ENCODE data around the gene MDH2. TPM values are rescaled to one million over a fixed set of nuclear protein-coding genes. Genes with fewer than 3 reads are reported as not detected.

Gene MDH2
- total and polyA plus RNA-seq, 2 of the 4 experiments (the other 2 are of a cell fraction): 55.4 to 206 TPM

DNA sequence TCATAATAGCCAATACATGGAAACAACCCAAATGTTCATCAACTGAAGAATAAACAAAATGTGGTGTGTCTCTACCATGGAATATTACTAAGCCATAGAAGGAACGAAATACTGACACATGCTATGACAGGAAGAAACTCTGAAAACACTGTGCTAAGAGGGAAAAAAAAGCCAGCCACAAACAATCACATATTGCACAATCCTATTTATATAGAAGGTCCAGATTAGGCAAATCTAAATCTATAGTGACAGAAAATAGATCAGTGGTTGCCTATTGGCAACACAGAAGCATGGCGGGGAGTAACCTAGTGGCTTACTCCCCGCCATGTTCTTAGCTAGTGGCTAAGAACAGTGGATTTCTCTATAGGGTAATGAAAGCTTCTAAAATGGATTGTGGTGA is 48.0 kb downstream of the MDH2 start:
- in situ Hi-C loops (cut with MboI; ENCODE audit: low sequenced_read_pairs) (no loop called here), intact Hi-C loops (cut with micrococcal nuclease) (no loop called here), dilution Hi-C loops (cut with HindIII; ENCODE audit: low sequenced_read_pairs, unreplicated experiment) (no loop called here)
- Histone ChIP-seq H3K27me3 (ENCODE audit: control insufficient read depth, insufficient read depth, low read length) (no peaks in the 10 kb centered on the region; the same call in 1 of the 2 replicates), H3K56ac (ENCODE audit: extremely low read depth, insufficient read depth, low read length) (no peak overlapping the region), H2AK9ac (replicated peaks; ENCODE audit: low read depth, low read length, poor library complexity) (no peak overlapping the region), H2BK120ac (ENCODE audit: low read depth, low read length) (no peak overlapping the region), H4K20me1 (ENCODE audit: insufficient read depth, low read length) (no peaks in the 10 kb centered on the region), H3K4me3 (ENCODE audit: insufficient read depth, low read depth, low read length) (no peak overlapping the region), H2AFZ (replicated peaks; ENCODE audit: low read length, poor library complexity) (no peak overlapping the region), H3K18ac (ENCODE audit: low read depth, low read length) (no peak overlapping the region), H4K91ac (ENCODE audit: insufficient read depth, low read depth, low read length) (no peak overlapping the region), H4K8ac (ENCODE audit: low read depth in 2 of 2, low read length in 2 of 2) (no peak overlapping the region), H4K5ac (ENCODE audit: low read depth, low read length) (no peak overlapping the region), H3K79me1 (ENCODE audit: low read depth in 1 of 2, low read length in 2 of 2) (no peaks in the 10 kb centered on the region), H2BK20ac (ENCODE audit: low read depth, low read length) (no peak overlapping the region), H3K4ac (ENCODE audit: low read depth, low read length) (no peak overlapping the region), H3K9me1 (ENCODE audit: insufficient read depth, low read length) (no peaks in the 10 kb centered on the region), H3K4me2 (ENCODE audit: low read depth, low read length) (no peak overlapping the region), H3K36me3 (ENCODE audit: control insufficient read depth, insufficient read depth, low read length) (no peaks in the 10 kb centered on the region), H3K4me1 (ENCODE audit: control insufficient read depth, insufficient read depth, low read length) (no peaks in the 10 kb centered on the region), H3K23ac (ENCODE audit: low read depth, low read length) (no peak overlapping the region), H3K9ac (ENCODE audit: low read depth, low read length) (no peak overlapping the region), H2AK5ac (ENCODE audit: low read depth, low read length) (no peak overlapping the region), H2BK15ac (ENCODE audit: low read depth, low read length) (no peak overlapping the region), H3K9me3 (ENCODE audit: control insufficient read depth, insufficient read depth, low read length) (no peaks in the 10 kb centered on the region), H3K14ac (replicated peaks; ENCODE audit: low read depth, low read length) (no peak overlapping the region), H3K27ac (ENCODE audit: insufficient read depth, low read length) (no peak overlapping the region), H2BK5ac (ENCODE audit: low read depth, low read length, poor library complexity, severe bottlenecking) (no peak overlapping the region)
- no TSS peak for BruUV-seq (replicated peaks)
- ChIA-PET CTCF (no interaction called here), POLR2A (ENCODE audit: unreplicated experiment) (no interaction called here)
- DNase-seq: no peak
- no peak for ATAC-seq (ENCODE audit: low read depth)
- WGBS, 2 experiments (ENCODE audit: extremely low coverage in 2 of 2, insufficient read length in 1 of 2): no CpG with 5 or more reads among the region's 3 CpGs
- TF ChIP-seq CTCF (conservative IDR thresholded peaks at IDR 0.05; ENCODE audit: low read depth, low read length) (no peak), BHLHE40 (IDR thresholded peaks at IDR 0.05; ENCODE audit: low read depth, low read length) (no peak), CEBPB (IDR thresholded peaks at IDR 0.05; ENCODE audit: low read depth, low read length) (peak; percentile 72), RCOR1 (IDR thresholded peaks at IDR 0.05; ENCODE audit: insufficient replicate concordance, low read length) (no peak), RAD21 (IDR thresholded peaks at IDR 0.05; ENCODE audit: low read length) (no peak)
